Renal cortex interstitium (tissue), 11 donors: ENCODE measurements around the gene PLEKHM1. TPM values are rescaled to one million over a fixed set of nuclear protein-coding genes. Genes with fewer than 3 reads are reported as not detected.
"Not testable (repeated sequence)": the region's sequence is repeated elsewhere in the genome, so short reads cannot be mapped to it uniquely, and the experiment has no call there.

Experiments
- DNase-seq, 11 donors: peaks; one replicate each; pipeline ENCODE4 v3.0.0-alpha.2; 2013; ENCODE audit warnings: low read depth in 9 of 11, low spot score in 4 of 11; ENCODE audit errors: extremely low read depth in 1 of 11
- polyA plus RNA-seq, 3 donors: library from polyadenylated mRNA; unstranded; fragments of 120-200 nt; gene quantifications; one replicate each; pipeline ENCODE4 v1.2.1, GENCODE V29; 2013; ENCODE audit not compliant: insufficient read length in 3 of 3

Gene PLEKHM1
- polyA plus RNA-seq, 3 donors = 11.9 to 17.8 (median 12.4) TPM

DNA sequence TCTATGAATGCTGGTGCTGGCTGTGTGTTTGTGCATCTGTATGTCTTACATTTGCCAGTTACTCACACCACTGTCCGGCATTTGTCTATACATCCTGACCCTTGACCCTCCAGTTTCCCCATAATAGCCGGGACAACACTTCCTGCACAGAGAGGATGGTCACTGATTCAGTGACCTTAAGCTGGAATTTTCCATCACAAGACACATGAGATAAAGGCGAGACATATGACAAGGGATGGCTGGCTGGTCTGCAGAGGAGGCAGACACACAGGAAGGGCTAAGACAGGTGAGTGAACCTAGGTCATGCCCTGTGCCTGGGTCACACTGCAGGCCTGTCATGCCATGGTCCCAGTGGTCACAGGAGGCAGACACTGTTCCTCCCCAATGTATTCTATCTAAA lies 18.3 kb downstream of the PLEKHM1 start:
- DNase-seq = not testable (repeated sequence)

GRCh38 chr17:45469204-45469563 lies 21.3 kb downstream of the PLEKHM1 start:
- DNase-seq = not testable (repeated sequence)

- not testable (repeated sequence) for DNase-seq
Observed at GRCh38 chr17:45468293-45469203, 22.0 kb downstream of the PLEKHM1 start.

DNA sequence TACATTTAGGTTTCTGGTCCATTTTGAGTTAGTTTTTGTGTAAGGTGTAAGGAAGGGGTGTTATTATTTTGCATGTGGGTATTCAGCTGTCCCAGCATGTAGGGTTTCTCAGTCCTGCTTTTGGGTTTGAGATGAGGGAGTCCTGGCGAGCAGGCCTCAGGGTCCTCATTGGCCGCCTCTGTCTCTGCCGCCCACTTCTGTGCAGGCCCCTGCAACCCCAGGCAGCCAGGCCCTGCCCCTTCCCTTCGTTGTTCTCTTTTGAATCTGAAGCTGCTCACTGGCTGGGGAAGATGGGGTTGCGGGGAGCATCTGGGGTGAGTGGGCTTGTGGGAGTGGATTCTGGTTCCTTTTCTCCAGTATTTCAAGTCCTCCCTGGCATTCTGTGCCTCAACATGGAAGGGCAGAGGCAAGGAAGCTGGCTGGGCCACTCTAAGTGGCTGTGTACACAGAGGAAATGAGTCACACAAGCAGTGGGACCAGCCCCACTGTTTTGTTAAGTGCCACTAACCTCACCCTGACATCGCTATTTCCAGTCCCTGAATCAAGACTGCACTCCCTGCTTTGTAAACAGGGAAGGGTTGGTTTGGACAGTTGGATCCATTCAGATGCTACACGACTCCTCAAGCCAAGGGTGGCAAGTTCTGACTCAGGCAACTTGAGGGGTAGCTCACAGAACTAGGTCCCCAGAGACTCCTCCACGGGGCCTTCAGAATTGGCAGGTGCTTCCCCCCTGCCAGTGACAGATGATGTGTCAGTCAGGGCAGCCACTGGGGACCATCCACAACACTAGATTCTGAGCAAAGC lies 28.8 kb downstream of the PLEKHM1 start:
- DNase-seq = not testable (repeated sequence)

GRCh38 chr17:45460422-45460821 lies 30.1 kb downstream of the PLEKHM1 start:
- DNase-seq = not testable (repeated sequence)

- DNase-seq = not testable (repeated sequence)
Observed at GRCh38 chr17:45454341-45454740, 36.2 kb downstream of the PLEKHM1 start.

DNA sequence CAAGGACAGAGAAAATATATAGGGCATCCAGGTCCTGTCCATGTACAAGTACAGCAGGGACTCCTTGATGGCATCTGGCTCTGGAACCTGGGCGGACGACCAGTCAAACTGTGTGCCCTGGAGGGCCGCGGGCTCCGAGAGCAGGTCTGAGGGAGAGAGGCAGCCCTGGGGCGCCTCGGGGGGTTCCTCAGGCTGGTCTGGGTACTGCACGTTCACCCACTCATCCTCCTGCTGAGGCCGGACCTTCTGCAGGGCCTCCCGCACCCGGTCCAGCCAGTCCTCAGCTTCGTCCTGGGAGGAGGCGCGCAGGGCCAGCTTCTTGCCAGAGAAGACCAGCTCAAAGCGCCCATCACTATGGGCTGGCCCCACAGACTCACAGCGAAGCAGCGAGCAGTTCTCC lies 36.8 kb downstream of the PLEKHM1 start:
- DNase-seq = not testable (repeated sequence)

DNA sequence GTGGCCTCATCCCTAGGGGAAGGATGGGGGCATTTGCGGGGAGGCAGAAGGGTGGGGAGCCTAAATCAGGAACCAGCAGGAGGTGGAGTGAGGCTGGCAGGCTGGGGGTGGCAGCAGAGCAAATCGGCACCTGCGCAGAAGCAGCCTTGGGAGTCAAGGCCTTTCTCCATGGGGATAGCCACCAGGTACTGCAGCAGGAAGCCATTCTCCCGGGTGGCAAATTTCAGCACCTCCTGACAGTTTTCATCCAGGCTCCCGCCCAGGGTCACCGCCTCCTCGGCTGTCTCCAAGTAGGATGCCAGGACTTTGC lies 37.3 kb downstream of the PLEKHM1 start:
- DNase-seq = not testable (repeated sequence)

DNA sequence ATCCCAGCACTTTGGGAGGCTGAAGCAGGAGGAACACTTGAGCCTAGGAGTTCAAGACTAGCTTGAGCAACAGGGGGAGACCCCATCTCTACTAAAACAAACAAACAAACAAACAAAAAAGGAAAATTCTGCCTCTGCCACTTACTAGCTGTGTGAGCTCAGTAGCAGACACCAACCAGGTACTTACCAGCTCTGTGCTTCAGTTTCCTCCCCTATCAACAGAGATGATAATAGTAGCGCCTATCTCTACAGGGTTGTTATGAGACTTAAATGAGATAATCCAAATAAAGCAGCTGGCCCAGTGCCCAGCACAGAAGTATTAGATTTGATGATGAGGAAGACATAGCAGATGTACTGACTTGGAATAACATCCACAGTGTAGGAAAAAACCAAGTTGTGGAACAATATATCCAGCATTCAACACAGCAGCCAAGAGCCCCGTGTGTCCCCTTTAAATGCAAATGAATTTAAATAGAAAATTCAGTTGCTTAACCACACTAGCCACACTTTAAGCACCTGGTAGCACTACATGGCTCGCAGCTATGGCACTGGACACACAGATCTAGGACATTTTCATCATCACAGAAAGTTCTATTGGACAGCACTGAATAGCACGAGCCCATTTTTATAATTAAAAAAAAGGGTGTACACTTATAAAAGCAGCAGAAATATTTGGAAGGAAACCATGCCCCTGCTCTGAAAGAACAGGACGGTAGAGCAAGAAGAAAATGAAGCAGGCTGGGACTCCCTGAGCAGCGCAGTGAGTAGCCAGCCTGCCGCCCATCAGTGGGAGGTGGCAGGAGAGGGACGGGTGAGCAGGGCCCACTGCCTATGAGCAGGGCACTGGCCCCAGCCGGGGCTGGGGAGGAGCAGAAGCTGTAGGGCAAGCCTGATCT lies 37.9 kb downstream of the PLEKHM1 start:
- DNase-seq = not testable (repeated sequence)

GRCh38 chr17:45451660-45452059 lies 38.9 kb downstream of the PLEKHM1 start:
- not testable (repeated sequence) for DNase-seq

DNA sequence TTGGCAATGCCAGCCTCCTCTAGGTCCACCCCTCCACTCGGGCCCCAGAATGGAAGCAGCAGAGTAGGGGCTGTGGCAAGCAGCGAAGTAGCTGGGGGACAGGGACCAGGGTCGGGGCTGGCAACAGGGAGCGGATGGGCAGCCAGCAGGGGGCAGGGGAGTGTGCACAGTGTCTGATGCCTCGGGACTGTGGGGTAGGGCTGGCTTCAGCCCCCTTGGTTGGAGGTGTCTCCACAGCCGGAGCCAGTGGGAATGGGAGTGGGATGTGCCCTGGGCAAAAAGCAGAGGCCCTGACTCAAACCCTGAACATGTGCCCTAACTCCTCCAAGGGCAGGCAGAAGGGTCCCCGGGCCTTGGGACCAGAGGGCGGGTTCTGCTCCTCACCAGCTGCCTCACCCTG lies 39.4 kb downstream of the PLEKHM1 start:
- DNase-seq = no peak

GRCh38 chr17:45449708-45450329 lies 40.7 kb downstream of the PLEKHM1 start:
- DNase-seq = not testable (repeated sequence)

DNA sequence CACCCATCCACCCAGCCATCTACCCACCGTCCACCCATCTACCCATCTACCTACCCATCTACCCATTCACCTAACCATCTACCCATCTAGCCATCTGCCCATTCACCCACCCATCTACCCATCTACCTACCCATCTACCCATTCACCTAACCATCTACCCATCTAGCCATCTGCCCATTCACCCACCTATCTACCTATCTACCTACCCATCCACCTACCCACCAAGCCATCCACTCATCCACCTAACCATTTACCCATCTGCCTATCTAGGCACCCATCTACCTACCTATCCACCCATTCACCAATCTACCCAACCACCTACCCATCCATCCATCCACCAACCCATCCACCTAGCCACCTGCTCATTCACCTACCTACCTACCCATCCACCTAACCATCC lies 41.3 kb downstream of the PLEKHM1 start:
- not testable (repeated sequence) for DNase-seq

DNA sequence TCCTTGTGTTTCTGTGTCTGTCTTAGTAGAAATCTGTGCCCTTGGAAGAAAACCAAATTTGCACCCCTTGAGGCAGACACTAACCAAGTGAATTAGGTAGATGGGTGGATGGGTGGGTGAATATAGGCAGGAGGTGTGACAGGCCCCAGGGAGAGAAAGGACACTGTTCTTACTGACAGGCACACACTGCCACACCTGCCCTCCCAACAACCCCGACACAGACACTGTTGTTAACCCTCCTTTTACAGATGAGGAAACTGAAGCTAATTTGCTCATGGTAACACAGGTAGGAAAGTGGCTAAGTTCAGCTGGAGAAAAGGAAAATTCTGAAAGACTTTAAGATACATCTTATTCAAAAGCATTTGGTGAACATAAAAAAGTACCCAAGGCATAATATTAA lies 42.0 kb downstream of the PLEKHM1 start:
- DNase-seq = not testable (repeated sequence)

- DNase-seq = not testable (repeated sequence)
Observed at GRCh38 chr17:45448066-45448465, 42.5 kb downstream of the PLEKHM1 start.

DNA sequence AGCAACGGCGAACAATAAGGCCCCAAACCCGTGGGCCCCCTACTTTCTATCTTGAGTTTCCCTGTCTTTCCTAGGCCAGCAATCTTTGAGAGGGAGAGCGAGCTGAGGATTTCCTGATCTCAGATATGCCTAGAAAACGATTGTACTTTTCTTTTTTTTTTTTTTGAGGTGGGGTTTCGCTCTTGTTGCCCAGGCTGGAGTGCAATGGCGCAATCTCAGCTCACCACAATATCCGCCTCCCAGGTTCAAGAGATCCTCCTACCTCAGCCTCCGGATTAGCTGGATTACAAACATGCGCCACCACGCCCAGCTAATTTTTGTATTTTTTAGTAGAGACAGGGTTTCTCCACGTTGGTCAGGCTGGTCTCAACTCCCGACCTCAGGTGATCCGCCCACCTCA lies 42.9 kb downstream of the PLEKHM1 start:
- DNase-seq = not testable (repeated sequence)

DNA sequence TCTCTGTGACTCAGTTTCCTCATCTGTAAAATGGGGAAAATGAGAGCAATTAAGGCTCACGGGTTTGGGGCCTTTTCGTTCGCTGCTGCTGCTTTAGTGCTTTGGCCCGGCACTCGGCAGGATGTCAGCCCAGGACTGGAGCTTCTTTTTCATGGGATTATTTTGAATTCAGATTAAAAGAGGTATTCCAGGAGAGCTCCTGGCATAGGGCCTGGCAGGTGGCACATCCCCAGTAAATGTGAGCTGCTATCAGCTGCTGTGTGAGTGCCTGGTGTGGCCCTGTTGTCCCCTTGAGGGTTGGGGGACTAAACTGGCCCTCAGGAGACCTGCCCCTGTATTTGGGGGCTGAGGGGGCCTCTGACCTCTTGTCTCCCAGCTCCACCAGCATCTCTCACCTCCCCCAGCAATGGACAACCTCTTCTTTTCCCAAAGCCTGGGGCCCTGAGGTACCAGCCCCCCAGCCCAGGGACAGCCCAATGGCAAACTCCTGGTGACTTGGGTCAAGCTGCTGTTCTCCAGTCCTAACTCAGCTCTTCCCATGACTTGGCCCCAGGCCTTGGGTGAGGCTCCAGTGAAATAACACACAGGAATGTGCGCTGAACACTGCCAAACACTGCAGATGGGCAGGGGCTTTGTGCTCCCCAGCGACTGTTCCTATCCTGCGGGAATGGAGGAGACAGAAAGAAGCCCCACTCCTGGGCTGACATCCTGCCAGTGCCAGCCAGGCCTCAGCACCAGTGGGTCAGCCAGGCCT lies 43.5 kb downstream of the PLEKHM1 start:
- DNase-seq = not testable (repeated sequence)
